GM23338 (cell line): Measurements from ENCODE around the gene FBXL17. TPM values are rescaled to one million over a fixed set of nuclear protein-coding genes. Genes with fewer than 3 reads are reported as not detected.

Source experiments
- ATAC-seq: fragments of 200-7000 bp; cut with Tn5 transposase; 3 replicates; pipeline ENCODE4 v1.9.1; 2020
- DNase-seq: peaks from one replicate; pipeline ENCODE4 v3.0.0-alpha.2; 2015; ENCODE audit warnings: low spot score
- H2AFZ ChIP-seq: fragments of 200-600 bp; sonication (generic); 2 replicates; pipeline ENCODE4 v1.8.0; 2016; ENCODE audit warnings: antibody characterized with exemption, mild to moderate bottlenecking, moderate library complexity
- H3F3A ChIP-seq: fragments of 200-600 bp; sonication (generic); replicated peaks from 2 replicates; pipeline ENCODE4 v1.8.0; 2017; ENCODE audit warnings: antibody characterized with exemption, mixed run types, low read depth
- H3K27ac ChIP-seq: fragments of 200-600 bp; sonication (generic); 2 replicates; pipeline ENCODE4 v1.6.1; 2016; ENCODE audit warnings: low read depth
- H3K27me3 ChIP-seq: fragments of 200-600 bp; sonication (generic); 2 replicates; pipeline ENCODE4 v1.8.0; 2016; ENCODE audit warnings: mild to moderate bottlenecking, mixed run types, moderate library complexity; ENCODE audit not compliant: insufficient read depth
- H3K36me3 ChIP-seq: fragments of 200-600 bp; sonication (generic); 2 replicates; pipeline ENCODE4 v1.8.0; 2016; ENCODE audit warnings: mild to moderate bottlenecking; ENCODE audit not compliant: insufficient read depth
- H3K4me1 ChIP-seq: fragments of 200-600 bp; sonication (generic); 2 replicates; pipeline ENCODE4 v1.8.0; 2016; ENCODE audit warnings: mild to moderate bottlenecking, moderate library complexity; ENCODE audit not compliant: insufficient read depth
- H3K4me2 ChIP-seq: fragments of 200-600 bp; sonication (generic); 2 replicates; pipeline ENCODE4 v1.7.1; 2017; ENCODE audit warnings: mixed run types
- H3K4me3 ChIP-seq: fragments of 200-600 bp; sonication (generic); 2 replicates; pipeline ENCODE4 v1.6.1; 2016; ENCODE audit warnings: mixed run types
- H3K79me2 ChIP-seq: fragments of 200-600 bp; sonication (generic); replicated peaks from 2 replicates; pipeline ENCODE4 v1.8.0; 2017; ENCODE audit warnings: mild to moderate bottlenecking; ENCODE audit not compliant: insufficient read depth
- H3K9me2 ChIP-seq: fragments of 200-600 bp; sonication (generic); 2 replicates; pipeline ENCODE4 v1.8.0; 2017; ENCODE audit not compliant: insufficient read depth
- H4K20me1 ChIP-seq: fragments of 200-600 bp; sonication (generic); replicated peaks from 2 replicates; pipeline ENCODE4 v1.8.0; 2017; ENCODE audit warnings: mild to moderate bottlenecking; ENCODE audit not compliant: insufficient read depth
- H3K27ac Mint-ChIP-seq: 2 replicates; pipeline ENCODE4 v1.8.0; 2020; ENCODE audit warnings: inconsistent platforms, mild to moderate bottlenecking, moderate library complexity, mixed read lengths
- H3K27me3 Mint-ChIP-seq: 3 replicates; pipeline ENCODE4 v1.8.0; 2022; ENCODE audit warnings: low read depth, mild to moderate bottlenecking, moderate library complexity, mixed read lengths, inconsistent platforms; ENCODE audit not compliant: insufficient read depth, poor library complexity
- H3K36me3 Mint-ChIP-seq: 3 replicates; pipeline ENCODE4 v1.8.0; 2021; ENCODE audit warnings: low read depth, mild to moderate bottlenecking, inconsistent platforms, moderate library complexity, mixed read lengths
- H3K4me1 Mint-ChIP-seq: 3 replicates; pipeline ENCODE4 v1.8.0; 2020; ENCODE audit warnings: mild to moderate bottlenecking, inconsistent platforms, mixed read lengths
- H3K4me3 Mint-ChIP-seq: 3 replicates; pipeline ENCODE4 v1.8.0; 2021; ENCODE audit warnings: moderate library complexity, mild to moderate bottlenecking, inconsistent platforms, mixed read lengths
- H3K9me3 Mint-ChIP-seq: 3 replicates; pipeline ENCODE4 v1.8.0; 2020; ENCODE audit warnings: moderate library complexity, mild to moderate bottlenecking, inconsistent platforms, mixed read lengths
- CTCF ChIP-seq, 2 experiments: fragments of 200-600 bp in 1 of 2; sonication (generic) in 1 of 2; conservative IDR thresholded peaks; 2 replicates each; pipeline versions ENCODE4 v1.5.1 to v1.6.1; 2016 to 2017; ENCODE audit warnings: antibody characterized with exemption in 2 of 2, low read depth in 2 of 2, mild to moderate bottlenecking in 2 of 2, moderate library complexity in 1 of 2
- EZH2 ChIP-seq: fragments of 200-600 bp; sonication (generic); IDR thresholded peaks from one replicate; pipeline ENCODE4 v1.8.0; 2017; ENCODE audit warnings: antibody characterized with exemption, mild to moderate bottlenecking, low read depth; ENCODE audit not compliant: unreplicated experiment
- NANOG ChIP-seq: IDR thresholded peaks from 2 replicates; pipeline ENCODE4 v1.6.1; 2016; ENCODE audit warnings: antibody characterized with exemption, borderline replicate concordance
- POLR2AphosphoS5 ChIP-seq: IDR thresholded peaks from 2 replicates; pipeline ENCODE4 v1.6.1; 2016; ENCODE audit warnings: antibody characterized with exemption, low read depth
- REST ChIP-seq: IDR thresholded peaks from one replicate; pipeline ENCODE4 v1.6.1; 2018; ENCODE audit warnings: antibody characterized with exemption; ENCODE audit not compliant: unreplicated experiment
- STAT1 ChIP-seq: IDR thresholded peaks from one replicate; pipeline ENCODE4 v1.6.1; 2016; ENCODE audit warnings: antibody characterized with exemption; ENCODE audit not compliant: unreplicated experiment
- ZNF462 ChIP-seq: fragments of 250-450 bp; sonication (Bioruptor Pico); IDR thresholded peaks from 2 replicates; pipeline ENCODE4 v1.5.0; 2020; ENCODE audit warnings: mild to moderate bottlenecking, moderate library complexity
- polyA plus RNA-seq: library from polyadenylated mRNA; unstranded; fragments of >200 nt; fragmentation: Nextera tagmentation; extraction: Ambion mirVana; gene quantifications from 2 replicates; pipeline ENCODE4 v1.2.1, GENCODE V29; 2016
- total RNA-seq: library from RNA; depleted of rRNA; stranded (reverse); fragments of >200 nt; shearing (Covaris generic); gene quantifications from 2 replicates; pipeline ENCODE4 v1.2.3, GENCODE V29; 2014

The FBXL17 gene
- total and polyA plus RNA-seq, 2 experiments from 2014 or later: 2.0 to 2.7 TPM

- no peak for TF ChIP-seq REST
- TF ChIP-seq NANOG: no peak
These were observed 440.9 kb downstream of the FBXL17 start (continued) for GRCh38 chr5:107941036-107941435.

GRCh38 chr5:107937651-107938355 is 444.1 kb downstream of the FBXL17 start:
- no peak overlapping the region for H3K4me3 Mint-ChIP-seq
- DNase-seq: no peak
- Histone ChIP-seq H3K79me2 (no peaks in the 10 kb centered on the region), H3K4me2 (no peak overlapping the region), H3K4me1 (peaks cover 39% of the 10 kb centered on the region), H3F3A (no peaks in the 10 kb centered on the region), H3K4me3 (no peak overlapping the region), H3K9me2 (no peaks in the 10 kb centered on the region; the same call in 1 of the 2 replicates), H3K27ac (no peak overlapping the region), H2AFZ (no peak overlapping the region), H4K20me1 (no peaks in the 10 kb centered on the region), H3K36me3 (no peaks in the 10 kb centered on the region), H3K27me3 (no peaks in the 10 kb centered on the region)
- no peaks in the 10 kb centered on the region for H3K36me3 Mint-ChIP-seq
- no peak for ATAC-seq
- H3K9me3 Mint-ChIP-seq: no peaks in the 10 kb centered on the region
- TF ChIP-seq CTCF (conservative IDR thresholded peaks at IDR 0.05; ENCODE audit: low read depth in 2 of 2) (no peak), ZNF462 (no peak), STAT1 (no peak), POLR2AphosphoS5 (no peak), REST (no peak), EZH2 (no peak)
- H3K27ac Mint-ChIP-seq: peak overlapping the region; percentile 44
- peaks cover 2% of the 10 kb centered on the region for H3K27me3 Mint-ChIP-seq
- peaks cover 40% of the 10 kb centered on the region for H3K4me1 Mint-ChIP-seq
